HG03095 (cell line): Measurements from ENCODE around the gene ARPP21.
"Not testable (repeated sequence)": the region's sequence is repeated elsewhere in the genome, so short reads cannot be mapped to it uniquely, and the experiment has no call there.

Experiments used
- ATAC-seq: cut with Tn5 transposase; IDR thresholded peaks from one replicate; pipeline ENCODE4 v1.9.1; 2021; ENCODE audit warnings: moderate library complexity; ENCODE audit not compliant: unreplicated experiment

Gene ARPP21

GRCh38 chr3:35777065-35777464, 137.7 kb downstream of the ARPP21 start:
- ATAC-seq: no peak

DNA sequence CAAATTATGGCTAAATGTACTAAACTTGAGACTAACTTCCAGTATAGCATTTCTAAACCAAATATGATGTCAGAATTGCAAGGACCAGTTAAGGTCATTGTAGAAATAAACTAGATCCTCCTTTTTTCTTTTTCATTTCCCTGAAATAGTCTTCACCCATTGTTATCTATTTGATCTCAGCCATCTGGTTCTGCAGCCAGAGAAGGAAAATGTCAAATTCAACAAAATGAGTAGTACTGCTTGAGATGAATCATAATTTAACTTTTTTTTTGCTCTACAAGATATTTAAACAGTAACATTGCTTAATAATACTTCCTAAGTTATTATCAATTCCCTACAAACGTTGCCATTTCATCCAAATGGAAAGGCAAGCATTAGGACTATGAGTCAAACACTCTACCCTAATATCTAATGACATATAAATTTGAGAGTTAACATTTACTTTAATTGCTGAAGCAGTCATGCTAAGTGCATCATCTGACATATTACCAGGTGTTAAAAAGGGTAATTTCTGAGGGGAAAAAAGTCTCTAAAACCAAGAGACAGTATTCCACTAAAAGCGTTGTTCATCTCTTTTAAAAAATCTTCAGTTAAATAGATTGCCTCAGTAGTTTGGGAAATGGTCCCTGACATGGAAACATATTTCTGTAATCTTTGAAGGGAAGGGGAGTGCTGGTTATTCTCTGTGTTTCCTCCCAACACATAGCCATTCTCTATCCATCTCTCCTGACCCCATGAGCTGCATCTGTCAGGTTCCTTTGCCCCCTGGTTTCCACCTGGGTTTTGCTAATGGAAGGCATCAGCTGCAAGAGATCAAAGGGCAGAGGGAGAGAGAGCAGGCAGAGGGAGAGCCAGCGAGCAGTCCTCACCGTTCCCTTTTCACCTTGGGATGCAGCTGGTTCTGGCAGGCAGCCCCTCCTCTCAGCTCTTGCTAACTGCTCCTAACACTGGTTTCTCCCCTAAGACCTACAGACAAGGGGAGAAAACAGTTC, 138.5 kb downstream of the ARPP21 start:
- ATAC-seq: no peak

DNA sequence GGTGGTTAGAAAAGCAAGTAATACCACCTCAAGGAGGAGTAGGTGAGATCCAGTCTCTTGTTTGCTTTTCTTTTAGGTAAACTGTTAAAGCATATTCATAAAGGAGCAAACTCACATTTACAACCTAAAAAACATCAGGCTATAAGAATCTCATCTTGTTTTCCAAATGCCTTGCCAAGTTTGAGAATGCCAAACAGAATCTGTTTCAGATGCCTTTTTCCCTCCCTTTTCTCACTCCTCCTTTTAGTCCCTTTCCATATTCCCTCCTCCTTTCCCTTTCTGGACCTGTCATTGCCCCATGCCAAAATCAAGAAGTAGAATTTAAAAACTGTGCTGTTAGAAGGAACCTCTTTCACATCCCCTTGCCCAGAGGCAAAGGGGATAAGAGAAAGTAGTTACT, 140.3 kb downstream of the ARPP21 start:
- ATAC-seq: no peak

DNA sequence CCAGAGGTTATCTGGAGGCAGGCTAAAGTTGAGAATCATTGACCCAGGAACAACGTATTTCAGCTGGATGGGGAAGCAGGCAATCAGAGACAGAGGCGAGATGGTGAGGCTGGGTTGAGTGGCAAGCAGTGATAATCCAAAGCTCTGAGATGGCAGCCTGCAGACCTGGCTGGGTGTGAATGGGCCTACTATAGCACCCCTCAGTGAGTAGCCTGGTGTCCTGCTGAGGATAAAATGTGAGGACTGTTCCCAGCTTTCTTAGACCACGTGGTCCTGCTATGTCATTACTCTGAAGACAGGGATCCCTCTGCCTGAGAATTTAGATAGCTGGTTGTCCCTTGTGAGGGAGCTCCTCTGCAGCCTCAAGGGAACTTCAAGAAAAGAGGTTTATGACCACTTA, 141.5 kb downstream of the ARPP21 start:
- ATAC-seq: no peak

DNA sequence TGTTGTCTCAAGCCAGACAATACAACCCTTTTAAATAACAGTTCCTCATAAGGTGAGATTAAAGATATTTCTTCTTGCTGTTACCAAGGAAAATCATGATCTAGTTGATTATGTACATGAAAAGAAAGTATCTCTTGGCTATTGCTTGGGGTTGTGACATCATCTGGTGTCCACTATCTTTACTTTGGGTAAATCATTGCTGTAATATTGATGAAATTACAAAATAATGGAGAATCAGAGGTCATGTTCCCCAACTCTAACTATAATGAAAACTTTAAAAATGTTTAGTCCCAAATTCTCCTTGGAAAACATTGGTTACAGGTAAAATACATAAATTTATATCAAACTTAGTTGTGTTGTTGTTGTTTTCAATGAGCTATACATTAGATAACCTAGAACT, 142.2 kb downstream of the ARPP21 start:
- no peak for ATAC-seq

GRCh38 chr3:35782355-35782754, 143.0 kb downstream of the ARPP21 start:
- no peak for ATAC-seq

DNA sequence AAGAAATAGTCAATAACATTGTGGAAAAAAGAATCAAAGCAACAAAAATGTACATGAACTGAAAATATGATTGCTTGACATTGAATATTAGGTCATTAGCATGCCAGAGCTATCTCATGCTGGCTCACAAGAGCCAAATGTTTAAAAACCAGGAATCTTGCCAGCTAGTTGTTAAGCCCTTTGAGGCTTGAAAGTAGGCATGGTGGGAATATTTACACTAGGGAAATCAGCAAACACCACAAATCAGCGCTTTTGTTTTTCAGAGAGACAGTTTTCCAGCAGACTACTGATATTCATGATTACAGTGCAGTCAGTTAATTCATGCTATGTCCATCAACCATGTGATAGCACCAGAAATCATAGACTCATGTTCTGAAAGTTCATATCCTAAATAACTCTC, 144.8 kb downstream of the ARPP21 start:
- ATAC-seq: no peak

DNA sequence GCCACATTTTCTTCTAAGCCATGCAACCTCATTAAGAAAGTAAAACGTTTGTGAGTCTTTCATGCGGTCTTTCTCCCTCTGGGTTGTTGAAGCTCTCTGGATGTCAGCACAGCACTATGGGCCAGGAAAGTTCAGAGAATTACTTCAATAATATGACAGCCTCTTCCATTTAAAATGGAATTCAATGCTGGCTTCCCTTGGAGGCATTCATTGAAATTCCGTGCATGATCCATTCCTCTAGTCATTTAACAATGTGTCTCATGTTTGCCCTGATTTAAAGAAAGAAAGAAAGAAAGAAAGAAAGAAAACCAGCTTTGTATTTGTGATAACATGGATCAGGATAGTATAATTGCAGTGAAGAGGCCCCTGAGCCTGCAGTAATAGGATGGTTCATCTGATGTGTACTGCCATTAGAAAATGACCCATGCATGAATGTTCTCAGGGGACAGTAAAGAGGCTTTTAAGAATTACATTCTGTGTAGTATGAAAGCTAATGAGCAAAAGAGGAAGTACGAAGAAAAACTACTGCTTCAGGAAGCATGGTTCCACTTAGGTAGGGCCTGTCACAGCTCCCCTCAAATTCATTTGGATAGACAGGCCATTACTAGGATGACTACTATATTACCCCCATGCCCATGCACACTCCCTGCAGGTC, 146.0 kb downstream of the ARPP21 start:
- no peak for ATAC-seq

- no peak for ATAC-seq
Observed at GRCh38 chr3:35787936-35788335, 148.6 kb downstream of the ARPP21 start.

DNA sequence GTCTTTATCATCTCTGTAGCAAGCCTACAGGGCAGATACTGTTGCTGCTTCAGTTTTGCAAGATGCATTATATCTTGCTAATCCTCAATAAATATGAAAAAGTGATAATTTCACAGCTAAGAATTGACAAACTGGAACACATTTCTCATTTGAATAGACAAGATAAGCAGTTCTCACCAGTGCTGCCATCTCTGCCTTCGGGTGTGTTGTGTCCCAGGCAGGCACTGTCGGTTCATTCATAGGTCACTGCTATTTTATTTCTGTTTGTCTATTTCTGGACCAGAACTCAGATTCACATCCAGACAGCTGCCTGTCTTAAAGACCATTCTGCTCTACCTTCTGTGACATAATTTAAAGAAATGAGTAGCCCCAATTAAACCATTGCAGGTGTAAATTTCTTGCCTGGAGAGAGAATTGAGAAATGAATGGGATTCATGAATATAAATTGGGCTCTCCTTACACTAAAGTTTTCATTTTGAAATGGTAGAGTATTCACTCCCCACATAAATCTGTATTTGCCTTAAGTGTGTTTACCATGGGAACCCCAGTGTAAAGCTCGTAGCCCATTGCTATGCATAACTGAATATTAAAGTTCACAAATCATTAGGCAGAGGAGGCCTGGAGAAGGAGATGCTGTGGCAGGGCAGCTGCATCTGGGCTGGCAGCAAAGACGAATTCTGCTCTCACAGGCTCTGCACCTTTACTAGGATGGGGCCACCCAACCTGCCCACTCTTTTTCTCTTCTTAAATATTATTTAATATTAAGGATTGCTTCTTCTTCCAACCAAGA, 149.9 kb downstream of the ARPP21 start:
- no peak for ATAC-seq

DNA sequence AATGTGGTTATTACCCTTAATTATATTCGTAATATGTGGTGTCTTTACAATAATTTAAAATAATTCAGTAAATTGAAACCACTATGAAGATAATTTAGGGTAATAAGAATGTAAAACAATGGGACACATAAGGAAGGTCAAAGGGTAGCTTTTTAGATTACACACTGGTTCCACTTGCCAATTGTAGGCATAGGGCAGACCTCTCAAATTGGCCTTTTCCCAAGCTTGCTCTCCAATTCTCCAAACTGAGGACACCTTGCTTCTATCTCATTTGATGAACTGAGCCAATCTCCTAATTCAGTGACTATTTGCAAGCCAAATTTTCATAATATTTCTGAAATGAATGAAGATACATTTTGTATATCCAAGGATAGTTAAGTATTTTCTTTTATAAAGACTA, 151.4 kb downstream of the ARPP21 start:
- no peak for ATAC-seq

DNA sequence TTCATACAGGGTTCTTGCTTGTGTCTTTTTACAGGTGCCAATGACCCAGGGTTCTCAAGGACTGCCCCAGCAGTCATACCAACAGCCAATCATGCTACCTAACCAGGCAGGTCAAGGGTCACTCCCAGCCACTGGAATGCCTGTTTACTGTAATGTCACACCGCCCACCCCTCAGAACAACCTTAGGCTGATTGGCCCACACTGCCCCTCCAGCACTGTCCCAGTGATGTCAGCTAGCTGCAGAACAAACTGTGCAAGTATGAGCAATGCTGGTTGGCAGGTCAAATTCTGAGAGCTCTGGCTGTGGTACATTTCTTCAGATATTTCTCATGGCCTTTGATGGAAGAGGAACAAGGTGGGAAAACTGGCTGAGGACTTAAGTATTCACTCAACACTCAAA, 154.3 kb downstream of the ARPP21 start:
- ATAC-seq: no peak

- no peak for ATAC-seq
Observed at GRCh38 chr3:35800960-35801459, 161.7 kb downstream of the ARPP21 start.

- no peak for ATAC-seq
Observed at GRCh38 chr3:35814531-35814930, 175.2 kb downstream of the ARPP21 start.

- ATAC-seq: not testable (repeated sequence)
Observed at GRCh38 chr3:35815796-35816195, 176.5 kb downstream of the ARPP21 start.

DNA sequence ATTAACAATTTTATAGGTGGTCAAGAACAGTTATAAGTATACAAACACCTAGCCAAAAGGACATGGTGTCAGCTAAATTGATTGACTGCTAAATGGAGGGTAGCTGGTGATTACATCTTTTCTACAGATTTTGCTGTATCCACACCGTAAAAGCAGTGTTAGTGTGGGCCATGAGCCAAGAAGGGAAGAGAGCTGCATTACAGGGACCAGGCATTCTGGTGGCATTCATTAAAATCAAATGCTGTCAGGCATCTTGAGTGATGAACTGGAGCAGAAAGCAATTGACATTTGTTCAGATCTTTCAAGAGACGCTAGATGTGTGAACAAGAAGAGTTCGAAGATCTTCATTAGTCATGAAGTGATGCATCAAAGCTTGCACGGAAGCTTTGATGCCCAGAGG, 177.9 kb downstream of the ARPP21 start:
- ATAC-seq: no peak

- no peak for ATAC-seq
Observed at GRCh38 chr3:35832140-35832571, 192.8 kb downstream of the ARPP21 start.
